HG03066 (cell line): ENCODE measurements around the gene PPCDC.
"Not testable (repeated sequence)": the region's sequence is repeated elsewhere in the genome, so short reads cannot be mapped to it uniquely, and the experiment has no call there.

Experiments used
- ATAC-seq: cut with Tn5 transposase; IDR thresholded peaks from one replicate; pipeline ENCODE4 v1.9.1; 2021; ENCODE audit warnings: low read depth; ENCODE audit not compliant: unreplicated experiment

Gene PPCDC

GRCh38 chr15:75064846-75065245 lies 41.5 kb downstream of the PPCDC start:
- ATAC-seq: no peak

DNA sequence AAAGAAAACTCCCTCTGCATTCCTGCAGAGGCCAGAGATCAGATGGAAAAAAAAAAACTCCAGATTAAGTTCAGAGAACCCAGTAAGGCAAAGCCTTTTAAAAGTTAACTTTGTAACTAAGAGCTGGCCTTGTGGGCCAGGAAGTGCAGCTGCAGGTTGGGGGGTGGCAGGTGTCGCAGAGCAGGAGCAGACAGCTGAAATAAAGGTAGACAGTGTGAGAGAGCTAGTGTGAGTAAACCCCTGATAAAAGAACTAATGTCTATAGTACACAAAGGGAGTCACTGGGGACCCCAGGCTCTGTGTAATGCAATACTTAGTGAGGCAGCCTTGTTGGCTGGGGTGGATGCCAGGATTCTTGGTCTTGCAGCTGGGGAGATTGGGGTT lies 42.1 kb downstream of the PPCDC start:
- ATAC-seq: no peak

DNA sequence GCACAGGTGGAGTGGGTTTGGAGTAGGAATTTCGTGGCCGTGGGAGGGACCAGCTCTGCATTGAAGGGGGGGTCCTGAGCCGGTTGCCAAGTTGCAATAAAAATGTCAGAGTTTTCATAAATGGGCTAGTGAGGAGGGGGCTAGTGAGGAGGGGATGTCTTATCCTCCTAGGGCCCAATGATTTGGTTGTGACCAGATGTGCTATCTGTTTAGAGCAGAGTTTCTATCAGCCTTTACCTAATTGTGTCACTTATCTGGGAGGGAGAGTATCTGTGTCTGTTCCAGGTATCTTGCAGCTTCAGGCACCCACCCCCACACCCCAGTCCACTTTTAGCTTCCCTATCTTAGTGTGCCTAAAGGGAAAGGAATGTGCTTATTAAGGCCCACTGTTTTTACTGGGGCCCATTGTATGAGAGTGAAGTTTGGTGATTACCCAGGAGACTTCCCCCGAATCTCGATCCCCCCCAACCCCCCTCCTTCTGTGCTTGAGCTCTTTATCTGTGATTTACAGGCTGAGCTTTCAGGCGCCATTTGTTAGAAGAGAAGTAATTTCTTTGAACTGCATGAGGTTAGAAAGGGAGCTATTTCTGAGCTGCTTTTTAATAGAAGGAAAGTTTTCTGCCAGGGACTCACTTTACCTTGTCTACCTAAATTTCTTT lies 42.6 kb downstream of the PPCDC start:
- ATAC-seq: no peak

- no peak for ATAC-seq
These were observed 43.9 kb downstream of the PPCDC start for GRCh38 chr15:75067123-75067830.

GRCh38 chr15:75068748-75069147 lies 45.4 kb downstream of the PPCDC start:
- no peak for ATAC-seq

- peak; percentile 87 for ATAC-seq
These were observed 46.0 kb downstream of the PPCDC start for GRCh38 chr15:75069301-75069925.

- ATAC-seq: no peak
These were observed 47.3 kb downstream of the PPCDC start for GRCh38 chr15:75070674-75071073.

- ATAC-seq: no peak
These were observed 49.8 kb downstream of the PPCDC start for GRCh38 chr15:75073197-75073596.

GRCh38 chr15:75076277-75076676 lies 52.9 kb downstream of the PPCDC start:
- no peak for ATAC-seq

DNA sequence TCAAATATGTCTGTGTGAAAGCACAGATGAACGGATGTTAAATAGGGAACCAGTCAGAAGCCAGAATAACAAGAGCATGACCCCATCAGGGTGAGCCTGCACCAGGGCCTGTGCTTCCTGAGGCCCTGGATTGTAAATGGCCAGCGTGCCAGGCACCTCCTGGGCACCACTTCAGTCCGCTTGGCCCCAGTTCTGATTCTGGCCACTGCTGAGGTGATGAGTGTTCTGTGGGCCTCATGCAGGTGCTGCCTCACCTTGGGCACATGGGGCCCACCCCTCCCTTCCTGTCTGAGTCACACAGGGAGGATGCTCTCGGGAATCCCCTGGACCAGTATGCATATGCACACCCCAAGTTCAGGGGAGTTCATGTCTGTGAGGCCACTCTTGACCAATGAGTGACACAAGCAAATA lies 54.2 kb downstream of the PPCDC start:
- not testable (repeated sequence) for ATAC-seq

- ATAC-seq: no peak
These were observed 57.8 kb downstream of the PPCDC start for GRCh38 chr15:75081150-75081549.

DNA sequence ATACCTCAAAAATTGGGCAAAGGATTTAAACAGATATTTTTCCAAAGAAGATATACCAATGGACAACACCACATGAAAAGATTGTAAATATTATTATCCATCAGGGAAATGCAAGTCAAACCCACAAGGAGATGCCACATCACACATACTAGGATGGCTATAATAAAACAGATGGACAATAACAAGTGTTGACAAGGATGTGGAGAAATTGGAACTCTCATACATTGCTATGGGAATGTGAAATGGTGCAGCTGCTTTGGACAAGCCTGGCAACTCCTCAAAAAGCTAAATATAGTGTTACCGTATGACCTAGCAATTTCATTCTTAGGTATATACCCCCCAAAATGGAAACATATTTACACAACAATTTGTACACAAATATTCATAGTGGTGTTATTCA lies 59.3 kb downstream of the PPCDC start:
- no peak for ATAC-seq

DNA sequence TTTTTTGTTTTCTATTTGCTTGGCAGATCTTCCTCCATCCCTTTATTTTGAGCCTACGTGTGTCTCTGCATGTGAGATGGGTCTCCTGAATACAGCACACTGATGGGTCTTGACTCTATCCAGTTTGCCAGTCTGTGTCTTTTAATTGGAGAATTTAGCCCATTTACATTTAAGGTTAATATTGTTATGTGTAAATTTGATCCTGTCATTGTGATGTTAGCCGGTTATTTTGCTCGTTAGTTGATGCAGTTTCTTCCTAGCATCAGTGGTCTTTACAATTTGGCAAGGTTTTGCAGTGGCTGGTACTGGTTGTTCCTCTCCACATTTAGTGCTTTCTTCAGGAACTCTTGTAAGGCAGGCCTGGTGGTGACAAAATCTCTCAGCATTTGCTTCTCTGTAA lies 62.3 kb downstream of the PPCDC start:
- ATAC-seq: not testable (repeated sequence)

GRCh38 chr15:75089456-75090387 lies 66.3 kb downstream of the PPCDC start:
- ATAC-seq: no peak

- ATAC-seq: no peak
These were observed 67.0 kb downstream of the PPCDC start for GRCh38 chr15:75090388-75090734.

GRCh38 chr15:75091814-75092213 lies 68.4 kb downstream of the PPCDC start:
- no peak for ATAC-seq

DNA sequence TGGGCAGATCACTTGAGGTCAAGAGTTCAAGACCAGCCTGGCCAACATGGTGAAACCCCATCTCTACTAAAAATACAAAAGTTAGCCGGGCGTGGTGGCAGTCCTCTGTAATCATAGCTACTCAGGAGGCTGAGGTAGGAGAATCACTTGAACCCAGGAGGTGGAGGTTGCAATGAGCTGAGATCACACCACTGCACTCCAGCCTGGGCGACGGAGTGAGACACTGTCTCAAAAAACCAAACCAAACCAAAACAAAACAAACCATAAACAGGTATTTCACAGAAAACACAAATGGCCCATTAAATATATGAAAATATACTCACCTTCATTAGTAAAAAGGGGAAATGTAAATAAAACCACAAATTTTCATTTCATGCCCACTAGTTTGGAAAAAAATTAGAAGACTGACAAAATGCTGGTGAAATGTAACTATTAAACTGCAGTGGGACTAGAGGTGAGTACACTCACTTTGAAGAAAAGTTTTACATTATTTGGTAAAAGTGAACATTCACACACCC lies 71.6 kb downstream of the PPCDC start:
- ATAC-seq: peak; percentile 40

DNA sequence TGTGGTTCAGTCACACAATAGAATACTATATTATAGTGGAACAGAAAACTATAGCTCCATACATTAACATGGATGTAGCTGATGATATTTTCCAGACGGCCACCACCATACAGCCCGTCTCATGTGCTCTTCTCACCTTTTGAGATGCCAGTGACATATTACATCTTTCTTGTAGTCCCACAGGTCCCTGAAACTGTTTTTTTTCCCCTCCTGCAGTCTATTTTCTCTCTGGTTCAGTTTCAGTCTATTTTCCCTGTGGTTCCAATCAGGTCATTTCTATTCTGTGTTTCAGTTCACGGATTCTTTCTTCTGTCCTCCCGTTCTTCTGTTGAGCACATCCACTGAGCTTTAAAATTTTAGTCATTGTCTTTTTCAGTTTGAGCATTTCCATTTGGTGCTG lies 72.2 kb downstream of the PPCDC start:
- peak; percentile 43 for ATAC-seq

GRCh38 chr15:75097939-75098338 lies 74.5 kb downstream of the PPCDC start:
- ATAC-seq: no peak

DNA sequence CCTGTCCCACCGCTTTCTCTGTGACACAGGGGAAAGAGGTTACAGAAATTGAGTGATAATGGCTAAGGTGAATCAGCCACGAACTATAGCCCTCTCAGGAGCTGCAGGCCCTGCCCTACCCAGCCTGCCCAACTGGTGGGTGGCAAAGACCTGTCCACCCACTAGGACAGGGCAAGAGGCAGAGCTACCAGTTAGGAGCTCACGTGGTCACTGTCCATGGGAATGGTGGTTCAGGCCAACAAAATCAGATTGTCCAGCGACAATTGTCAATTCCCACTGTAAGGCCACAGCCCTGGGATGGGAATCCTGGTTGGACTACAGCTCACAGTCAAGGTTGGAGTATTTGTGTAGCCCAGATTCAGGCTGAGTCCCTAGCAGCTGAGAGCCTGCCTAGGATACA lies 75.0 kb downstream of the PPCDC start:
- ATAC-seq: no peak
